ENCODE measurements around the gene RDM1.

RDM1 gene

DNA sequence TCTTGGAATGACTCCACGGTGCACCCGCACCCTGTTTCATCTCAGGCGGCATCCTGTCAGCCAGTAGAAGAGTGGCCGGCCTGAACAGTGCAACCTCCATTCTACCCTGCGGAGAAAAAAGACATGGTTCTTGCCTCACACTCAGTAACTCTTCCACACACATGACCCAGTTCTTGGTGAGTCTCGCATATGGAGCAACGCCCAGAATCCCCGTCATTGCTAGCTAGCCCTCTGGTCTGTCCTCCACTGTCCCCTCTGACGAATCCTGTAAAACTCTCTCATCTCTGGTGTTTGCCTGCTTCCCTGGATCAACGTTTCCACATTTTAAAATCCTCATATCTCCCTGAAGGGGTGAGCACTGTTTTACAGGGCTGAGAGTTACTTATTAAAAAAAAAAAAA, 4.2 kb upstream of the RDM1 start:
- no peak for DNase-seq (ENCODE audit: extremely low read depth in 1 of 2, low read depth in 1 of 2)

GRCh38 chr17:35932586-35932985, 2.0 kb upstream of the RDM1 start:
- DNase-seq (ENCODE audit: extremely low read depth in 1 of 2, low read depth in 1 of 2): no peak

- no peak for DNase-seq (ENCODE audit: extremely low read depth in 1 of 2, low read depth in 1 of 2)
Observed at GRCh38 chr17:35931794-35932425, 1.3 kb upstream of the RDM1 start.

GRCh38 chr17:35927714-35928113, 2.9 kb downstream of the RDM1 start:
- DNase-seq (ENCODE audit: extremely low read depth in 1 of 2, low read depth in 1 of 2): no peak

DNA sequence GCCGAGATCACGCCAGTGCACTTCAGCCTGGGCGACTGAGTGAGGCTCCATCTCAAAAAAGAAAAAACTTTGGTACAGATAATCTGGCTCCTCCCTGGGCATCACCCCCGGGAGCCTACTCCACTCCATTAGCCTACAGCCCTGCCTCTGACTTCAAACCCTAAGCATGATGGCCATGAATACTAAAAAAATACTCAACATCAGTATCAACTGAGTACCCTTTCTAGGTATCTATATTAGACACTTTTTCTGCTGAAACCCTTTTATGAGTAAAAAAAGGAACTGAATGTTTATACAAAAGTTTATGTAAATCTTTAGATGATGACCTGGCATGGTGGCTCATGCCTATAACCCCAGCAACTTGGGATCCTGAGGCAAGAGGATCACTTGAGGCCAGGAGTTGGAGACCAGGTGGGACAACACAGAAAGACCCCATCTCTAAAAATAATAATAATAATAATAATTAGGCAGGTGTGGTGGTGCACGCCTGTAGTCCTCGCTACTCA, 6.9 kb downstream of the RDM1 start:
- DNase-seq (ENCODE audit: extremely low read depth in 1 of 2, low read depth in 1 of 2): no peak

GRCh38 chr17:35920229-35920628, 10.3 kb downstream of the RDM1 start:
- DNase-seq (ENCODE audit: extremely low read depth in 1 of 2, low read depth in 1 of 2): no peak

DNA sequence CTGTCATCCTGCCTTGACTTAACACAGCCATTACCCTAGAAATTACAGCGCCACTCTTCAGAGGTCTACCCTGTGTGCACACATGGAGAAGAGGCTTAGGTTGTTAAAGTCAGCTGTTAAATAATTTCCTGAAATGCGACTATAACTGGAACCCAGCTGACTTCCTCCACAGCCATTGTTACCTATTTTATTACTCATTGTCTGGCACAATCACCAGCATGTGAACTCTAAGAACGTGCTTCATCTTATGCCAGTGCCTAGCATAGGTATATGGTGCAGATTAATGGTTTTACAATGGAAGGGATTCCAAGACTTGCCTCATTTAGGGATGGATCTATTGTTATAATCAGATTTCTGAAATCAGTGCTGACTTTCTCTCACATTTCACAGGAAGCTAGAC, 11.9 kb downstream of the RDM1 start:
- DNase-seq (ENCODE audit: extremely low read depth in 1 of 2, low read depth in 1 of 2): no peak

- DNase-seq (ENCODE audit: extremely low read depth in 1 of 2, low read depth in 1 of 2): no peak
Observed at GRCh38 chr17:35917519-35918213, 12.9 kb downstream of the RDM1 start.

- DNase-seq (ENCODE audit: extremely low read depth in 1 of 2, low read depth in 1 of 2): no peak
Observed at GRCh38 chr17:35915153-35915964, 15.2 kb downstream of the RDM1 start.

GRCh38 chr17:35914354-35914753, 16.2 kb downstream of the RDM1 start:
- no peak for DNase-seq (ENCODE audit: extremely low read depth in 1 of 2, low read depth in 1 of 2)

DNA sequence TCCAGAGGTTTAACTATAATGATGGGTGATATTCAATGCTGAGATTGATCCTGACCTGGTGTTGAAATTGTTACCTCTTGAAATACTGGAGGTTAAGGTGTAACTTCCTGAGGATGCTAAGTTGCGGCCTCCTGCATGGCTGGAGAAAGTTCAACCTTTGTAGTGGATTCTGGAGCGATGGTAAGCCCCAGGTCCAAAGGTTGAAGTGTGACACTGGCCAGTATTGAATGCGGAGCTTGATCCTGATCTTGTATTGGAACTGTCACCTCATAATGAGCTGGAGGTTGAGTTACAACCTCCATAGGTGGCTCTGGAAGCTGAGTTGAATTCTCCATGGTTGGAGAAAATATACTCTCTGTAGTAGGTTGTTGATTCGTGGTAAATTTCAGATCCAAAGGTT, 17.0 kb downstream of the RDM1 start:
- no peak for DNase-seq (ENCODE audit: extremely low read depth in 1 of 2, low read depth in 1 of 2)

GRCh38 chr17:35912942-35913341, 17.6 kb downstream of the RDM1 start:
- no peak for DNase-seq (ENCODE audit: extremely low read depth in 1 of 2, low read depth in 1 of 2)

GRCh38 chr17:35912339-35912912, 18.1 kb downstream of the RDM1 start:
- DNase-seq (ENCODE audit: extremely low read depth in 1 of 2, low read depth in 1 of 2): no peak

DNA sequence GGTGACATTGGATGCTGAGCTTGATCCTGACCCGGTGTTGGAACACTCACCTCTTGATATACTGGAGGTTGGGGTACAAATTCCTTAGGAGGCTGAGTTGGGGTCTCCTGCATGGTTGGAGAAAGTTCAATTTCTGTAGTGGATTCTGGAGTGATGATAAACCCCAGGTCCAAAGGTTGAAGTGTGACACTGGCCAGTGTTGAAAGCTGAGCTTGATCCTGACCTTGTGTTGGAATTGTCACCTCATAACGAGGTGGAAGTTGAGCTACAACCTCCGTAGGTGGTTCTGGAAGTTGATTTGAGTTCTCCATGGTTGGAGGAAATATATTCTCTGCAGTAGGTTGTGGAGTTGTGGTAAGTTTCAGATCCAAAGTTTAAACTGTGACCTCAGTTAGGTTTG, 21.2 kb downstream of the RDM1 start:
- no peak for DNase-seq (ENCODE audit: extremely low read depth in 1 of 2, low read depth in 1 of 2)

DNA sequence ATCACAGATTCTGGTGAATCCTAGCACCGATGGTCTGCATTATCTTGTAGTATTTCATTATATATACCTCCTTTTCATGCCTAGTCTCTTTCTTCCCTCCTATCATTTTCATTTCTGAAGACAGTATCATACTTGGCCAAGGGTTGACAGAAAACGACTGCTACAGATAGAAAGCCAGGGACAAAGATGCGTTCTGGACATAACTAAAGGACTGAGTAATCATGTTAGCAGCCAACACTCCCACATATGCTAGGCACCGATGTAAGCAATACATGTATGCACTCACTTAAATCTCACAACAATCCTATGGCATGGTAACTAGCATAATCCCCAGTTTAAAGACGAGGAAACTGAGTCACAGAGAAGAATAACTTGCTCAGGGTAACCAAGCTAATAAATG, 22.9 kb downstream of the RDM1 start:
- no peak for DNase-seq (ENCODE audit: extremely low read depth in 1 of 2, low read depth in 1 of 2)

GRCh38 chr17:35906926-35907637, 23.5 kb downstream of the RDM1 start:
- no peak for DNase-seq (ENCODE audit: extremely low read depth in 1 of 2, low read depth in 1 of 2)

- DNase-seq (ENCODE audit: extremely low read depth in 1 of 2, low read depth in 1 of 2): no peak
Observed at GRCh38 chr17:35906191-35906925, 24.2 kb downstream of the RDM1 start.

GRCh38 chr17:35903451-35903850, 27.1 kb downstream of the RDM1 start:
- no peak for DNase-seq (ENCODE audit: extremely low read depth in 1 of 2, low read depth in 1 of 2)

DNA sequence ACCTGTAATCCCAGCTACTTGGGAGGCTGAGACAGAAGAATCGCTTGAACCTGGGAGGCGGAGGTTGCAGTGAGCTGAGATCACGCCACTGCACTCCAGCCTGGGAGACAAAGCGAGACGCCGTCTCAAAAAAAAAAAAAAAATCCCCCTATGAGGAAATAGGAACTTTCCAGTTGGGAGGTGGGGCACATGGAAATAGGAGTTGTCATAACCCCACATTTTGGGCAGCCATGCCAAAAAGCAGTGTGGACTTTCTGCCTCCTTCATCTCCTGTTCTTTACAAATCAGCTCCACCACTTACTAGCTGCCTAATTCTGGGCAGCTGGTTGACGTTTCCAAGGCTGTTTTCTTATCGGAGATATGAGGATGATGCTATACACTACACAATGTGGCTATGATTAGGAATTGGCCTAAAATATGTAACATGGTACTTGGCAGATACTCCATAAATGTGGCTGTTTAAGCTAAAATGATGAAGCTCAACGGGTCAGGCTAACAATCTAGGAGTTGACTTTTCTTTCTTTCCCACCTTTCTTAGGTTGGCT, 28.9 kb downstream of the RDM1 start:
- DNase-seq (ENCODE audit: extremely low read depth in 1 of 2, low read depth in 1 of 2): no peak
